Parietal lobe (tissue), 1 donor: Measurements from ENCODE around the gene TIAM1. TPM values are rescaled to one million over a fixed set of nuclear protein-coding genes. Genes with fewer than 3 reads are reported as not detected.

Source experiments
- total RNA-seq: library from RNA; depleted of rRNA; stranded (reverse); fragments of >200 nt; gene quantifications from one replicate; pipeline ENCODE4 v1.2.3, GENCODE V29; 2014

Gene TIAM1, protein sequence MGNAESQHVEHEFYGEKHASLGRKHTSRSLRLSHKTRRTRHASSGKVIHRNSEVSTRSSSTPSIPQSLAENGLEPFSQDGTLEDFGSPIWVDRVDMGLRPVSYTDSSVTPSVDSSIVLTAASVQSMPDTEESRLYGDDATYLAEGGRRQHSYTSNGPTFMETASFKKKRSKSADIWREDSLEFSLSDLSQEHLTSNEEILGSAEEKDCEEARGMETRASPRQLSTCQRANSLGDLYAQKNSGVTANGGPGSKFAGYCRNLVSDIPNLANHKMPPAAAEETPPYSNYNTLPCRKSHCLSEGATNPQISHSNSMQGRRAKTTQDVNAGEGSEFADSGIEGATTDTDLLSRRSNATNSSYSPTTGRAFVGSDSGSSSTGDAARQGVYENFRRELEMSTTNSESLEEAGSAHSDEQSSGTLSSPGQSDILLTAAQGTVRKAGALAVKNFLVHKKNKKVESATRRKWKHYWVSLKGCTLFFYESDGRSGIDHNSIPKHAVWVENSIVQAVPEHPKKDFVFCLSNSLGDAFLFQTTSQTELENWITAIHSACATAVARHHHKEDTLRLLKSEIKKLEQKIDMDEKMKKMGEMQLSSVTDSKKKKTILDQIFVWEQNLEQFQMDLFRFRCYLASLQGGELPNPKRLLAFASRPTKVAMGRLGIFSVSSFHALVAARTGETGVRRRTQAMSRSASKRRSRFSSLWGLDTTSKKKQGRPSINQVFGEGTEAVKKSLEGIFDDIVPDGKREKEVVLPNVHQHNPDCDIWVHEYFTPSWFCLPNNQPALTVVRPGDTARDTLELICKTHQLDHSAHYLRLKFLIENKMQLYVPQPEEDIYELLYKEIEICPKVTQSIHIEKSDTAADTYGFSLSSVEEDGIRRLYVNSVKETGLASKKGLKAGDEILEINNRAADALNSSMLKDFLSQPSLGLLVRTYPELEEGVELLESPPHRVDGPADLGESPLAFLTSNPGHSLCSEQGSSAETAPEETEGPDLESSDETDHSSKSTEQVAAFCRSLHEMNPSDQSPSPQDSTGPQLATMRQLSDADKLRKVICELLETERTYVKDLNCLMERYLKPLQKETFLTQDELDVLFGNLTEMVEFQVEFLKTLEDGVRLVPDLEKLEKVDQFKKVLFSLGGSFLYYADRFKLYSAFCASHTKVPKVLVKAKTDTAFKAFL (N-terminal part only)
- total RNA-seq, result 43.2 TPM

DNA sequence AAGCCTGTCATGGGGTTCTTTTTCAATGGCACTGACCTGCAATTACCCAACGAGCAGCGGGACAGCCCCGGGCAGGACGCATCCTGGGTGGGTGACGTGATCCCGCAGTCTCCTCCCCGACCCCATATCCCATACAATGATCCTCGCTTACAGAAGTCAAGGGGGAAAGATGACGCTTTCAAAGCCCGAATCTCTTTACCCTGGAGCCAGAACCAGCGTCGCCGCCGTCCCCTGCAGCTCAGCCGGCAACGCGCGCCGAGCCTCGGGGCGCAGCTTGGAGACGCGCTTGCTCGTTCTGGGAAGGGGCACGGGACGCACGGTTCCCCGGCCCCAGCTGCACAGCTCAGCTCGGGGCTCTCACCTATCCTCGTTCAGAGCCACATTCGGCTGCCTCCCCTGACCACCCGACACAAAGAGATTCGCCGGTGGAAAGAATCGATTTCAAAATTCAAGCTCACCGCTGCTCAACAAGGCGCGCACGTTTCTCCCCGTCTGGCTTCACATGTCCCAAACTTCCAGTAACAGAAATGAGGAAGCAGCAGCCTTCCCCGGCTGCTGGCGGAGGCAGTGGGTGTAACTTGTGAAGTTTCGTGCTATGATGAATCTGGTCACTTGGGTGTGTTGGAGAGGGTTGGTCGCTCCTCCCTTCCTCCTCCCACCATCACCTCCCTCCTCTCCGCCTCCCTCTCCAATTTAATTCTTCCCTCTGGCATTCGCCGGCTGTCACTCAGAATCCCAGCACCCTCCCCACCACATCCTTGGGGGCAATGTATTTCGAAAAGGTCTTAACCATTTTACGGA, at the start of gene TIAM1:
TSS of gene TIAM1 (minus strand) at position 582 of the 801 bp plus-strand sequence. CDS start 77,289 bp downstream, outside the sequence.

